GM12878 (cell line): Measurements from ENCODE around the gene TRIM38. TPM values are rescaled to one million over a fixed set of nuclear protein-coding genes. Genes with fewer than 3 reads are reported as not detected.

Experiments used
- ATF3 ChIP-seq: IDR thresholded peaks from 2 replicates; pipeline ENCODE4 v1.6.1; 2011; ENCODE audit warnings: low read depth, mild to moderate bottlenecking, low read length, moderate library complexity, borderline replicate concordance; ENCODE audit errors: extremely low read depth
- CBFB ChIP-seq: IDR thresholded peaks from 2 replicates; pipeline ENCODE4 v1.6.1; 2016; ENCODE audit warnings: antibody characterized with exemption, low read depth
- CEBPB ChIP-seq, 2 experiments: fragments of 150-350 bp in 1 of 2; IDR thresholded peaks; 2 replicates each; pipeline ENCODE4 v1.6.1; 2012 to 2014; ENCODE audit warnings: low read depth in 2 of 2, low read length in 2 of 2, borderline replicate concordance in 1 of 2, inconsistent platforms in 1 of 2
- CTCF ChIP-seq, 3 experiments: IDR thresholded peaks in 2 of 3; conservative IDR thresholded peaks in 1 of 3; 2 replicates each; pipeline ENCODE4 v1.5.1; 2011; ENCODE audit warnings: low read depth in 3 of 3, low read length in 3 of 3, mild to moderate bottlenecking in 3 of 3, control low read depth in 2 of 3, moderate library complexity in 2 of 3, inconsistent platforms in 1 of 3, mixed read lengths in 1 of 3; ENCODE audit not compliant: control insufficient read depth in 2 of 3, insufficient read depth in 1 of 3; ENCODE audit errors: extremely low read depth in 1 of 3
- E2F4 ChIP-seq: IDR thresholded peaks from 2 replicates; pipeline ENCODE4 v1.6.1; 2012; ENCODE audit warnings: low read depth, low read length, improper control_type of control experiment
- MXI1 ChIP-seq: fragments of 150-350 bp; IDR thresholded peaks from 2 replicates; pipeline ENCODE4 v1.6.1; 2011; ENCODE audit warnings: low read depth, mild to moderate bottlenecking, inconsistent platforms, low read length, improper control_type of control experiment
- MYB ChIP-seq: fragments of 150-350 bp; IDR thresholded peaks from 2 replicates; pipeline ENCODE4 v1.6.1; 2014; ENCODE audit warnings: mild to moderate bottlenecking, low read depth, low read length, borderline replicate concordance
- MYC ChIP-seq: IDR thresholded peaks from 2 replicates; pipeline ENCODE4 v1.6.1; 2011; ENCODE audit warnings: mild to moderate bottlenecking, low read length, moderate library complexity, inconsistent platforms; ENCODE audit not compliant: insufficient read depth, insufficient replicate concordance, insufficient read length, severe bottlenecking
- NFYB ChIP-seq: IDR thresholded peaks from 2 replicates; pipeline ENCODE4 v1.6.1; 2011; ENCODE audit warnings: low read depth, mild to moderate bottlenecking, low read length, improper control_type of control experiment, moderate library complexity; ENCODE audit not compliant: insufficient read depth
- NKRF ChIP-seq: fragments of 450-650 bp; conservative IDR thresholded peaks from 2 replicates; pipeline ENCODE4 v1.6.1; 2017; ENCODE audit warnings: mild to moderate bottlenecking, moderate library complexity
- PAX8 ChIP-seq: fragments of 450-650 bp; IDR thresholded peaks from 2 replicates; pipeline ENCODE4 v1.6.1; 2017; ENCODE audit warnings: mild to moderate bottlenecking, moderate library complexity
- RELB ChIP-seq: fragments of 450-650 bp; IDR thresholded peaks from 2 replicates; pipeline ENCODE4 v1.6.1; 2017; ENCODE audit warnings: low read depth, mild to moderate bottlenecking, moderate library complexity
- SKIL ChIP-seq: fragments of 450-650 bp; IDR thresholded peaks from 2 replicates; pipeline ENCODE4 v1.6.1; 2017; ENCODE audit warnings: mild to moderate bottlenecking, low read depth, inconsistent platforms; ENCODE audit not compliant: poor library complexity, severe bottlenecking
- SUZ12 ChIP-seq: fragments of 200-600 bp; sonication (generic); IDR thresholded peaks from one replicate; pipeline ENCODE4 v1.6.1; 2018; ENCODE audit warnings: antibody characterized with exemption, mild to moderate bottlenecking; ENCODE audit not compliant: unreplicated experiment
- YBX1 ChIP-seq: fragments of 450-650 bp; IDR thresholded peaks from 2 replicates; pipeline ENCODE4 v1.6.1; 2016; ENCODE audit warnings: antibody characterized with exemption
- polyA plus RNA-seq, 11 experiments: library from polyadenylated mRNA; depleted of rRNA in 4 of 11; unstranded in 6 of 11; stranded (reverse) in 5 of 11; fragments of >200 nt; fragmentation: Nextera tagmentation in 4 of 11; fragmentation: Illumina TruSeq in 1 of 11; extraction: Ambion mirVana in 4 of 11; extraction: Trizol in 1 of 11; gene quantifications; 1 replicate in 1 of 11; 2 replicates in 10 of 11; pipeline versions ENCODE4 v1.2.1 to v1.2.3, GENCODE V29; 2011 to 2016; ENCODE audit warnings: inconsistent platforms in 2 of 11, missing spikeins in 2 of 11, low read depth in 1 of 11
- total RNA-seq, 4 experiments: library from RNA; depleted of rRNA in 3 of 4; stranded (reverse); fragments of >200 nt in 3 of 4; fragmentation: Illumina TruSeq in 1 of 4; extraction: Trizol in 1 of 4; gene quantifications; 2 replicates each; pipeline versions ENCODE4 v1.2.1 to v1.2.3, GENCODE V29; 2013 to 2021

TRIM38 gene
- total and polyA plus RNA-seq, 10 of the 15 experiments (the other 5 are each of a cell fraction or from before 2014, with no cell fraction given): 4.5 to 14.7 (median 11.1) TPM

GRCh38 chr6:26032340-26033084, 69.9 kb downstream of the TRIM38 start (continued):
- TF ChIP-seq NFYB (0 out of 2 replicates have a peak, but pooled peaks have one; percentile 17), MYB (no peak), RELB (no peak), YBX1 (no peak), MXI1 (no peak), PAX8 (no peak), NKRF (no peak), CEBPB (IDR thresholded peaks at IDR 0.05; ENCODE audit: borderline replicate concordance in 1 of 2, low read depth in 2 of 2, low read length in 2 of 2) (no peak), CBFB (peak; percentile 12; the same call in 1 of the 2 replicates), SKIL (no peak), SUZ12 (no peak), MYC (no peak), ATF3 (no peak), E2F4 (no peak), CTCF (IDR thresholded peaks at IDR 0.05 in 2 of 3, conservative IDR thresholded peaks at IDR 0.05 in 1 of 3; ENCODE audit: control insufficient read depth in 2 of 3, extremely low read depth in 1 of 3, insufficient read depth in 1 of 3, low read depth in 3 of 3, low read length in 3 of 3) (no peak)
